Measurements from ENCODE around the gene STX3. TPM values are rescaled to one million over a fixed set of nuclear protein-coding genes. Genes with fewer than 3 reads are reported as not detected.

The STX3 gene
- total and polyA plus RNA-seq, 2 of the 8 experiments (the other 6 are each of a cell fraction or from before 2014, with no cell fraction given): 50.5 to 56.1 TPM

DNA sequence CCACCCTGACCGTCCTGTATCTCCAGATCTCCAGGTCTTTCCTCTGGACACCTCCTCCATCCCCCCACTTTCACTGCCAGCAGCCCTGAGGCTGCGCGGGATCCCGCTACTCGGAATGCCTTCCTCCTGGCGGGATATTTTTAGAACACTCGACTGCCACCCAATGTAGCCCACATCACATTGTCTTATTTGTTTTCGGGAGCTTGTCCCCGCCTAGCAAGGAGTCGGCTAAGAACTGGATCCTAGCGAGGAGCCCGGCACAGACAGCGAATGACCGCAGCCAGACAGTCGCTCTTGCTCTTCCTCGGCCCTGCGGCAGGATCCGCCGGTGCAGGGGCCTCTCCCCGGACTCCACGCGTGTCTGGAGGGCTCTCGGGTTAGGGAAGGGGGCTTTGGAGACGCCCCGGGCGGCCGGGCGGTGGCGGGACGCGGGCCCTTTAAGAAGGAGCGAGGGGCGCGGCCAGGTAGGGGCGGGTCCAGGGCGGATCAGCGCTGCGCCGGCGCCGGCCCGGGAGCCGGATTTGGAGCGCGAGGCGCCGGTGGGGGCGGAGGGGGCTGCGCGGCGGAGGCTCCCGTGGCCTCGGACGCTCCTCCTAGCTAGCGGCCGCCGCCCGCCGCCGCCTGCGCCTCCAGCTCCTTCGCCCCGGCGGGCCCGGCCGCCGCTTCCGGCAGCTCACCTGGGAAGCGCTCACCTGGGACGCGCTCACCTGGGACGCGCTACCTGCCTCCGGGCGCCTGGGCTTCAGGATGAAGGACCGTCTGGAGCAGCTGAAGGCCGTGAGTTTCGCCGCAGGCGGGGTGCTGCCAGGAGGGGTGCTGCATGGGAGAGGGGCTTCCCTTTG is at the start of gene STX3 (continued):
- TF ChIP-seq KDM1A (IDR thresholded peaks at IDR 0.05; ENCODE audit: borderline replicate concordance, low read length) (no peak), GABPA (IDR thresholded peaks at IDR 0.05; ENCODE audit: borderline replicate concordance, insufficient read depth, low read length) (no peak), TBP (IDR thresholded peaks at IDR 0.05; ENCODE audit: low read depth, low read length) (no peak; the same call in 1 of the 2 replicates)
- TF ChIP-seq, protein P1, sequence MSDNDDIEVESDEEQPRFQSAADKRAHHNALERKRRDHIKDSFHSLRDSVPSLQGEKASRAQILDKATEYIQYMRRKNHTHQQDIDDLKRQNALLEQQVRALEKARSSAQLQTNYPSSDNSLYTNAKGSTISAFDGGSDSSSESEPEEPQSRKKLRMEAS (IDR thresholded peaks at IDR 0.05): no peak
- TF ChIP-seq, protein P2, sequence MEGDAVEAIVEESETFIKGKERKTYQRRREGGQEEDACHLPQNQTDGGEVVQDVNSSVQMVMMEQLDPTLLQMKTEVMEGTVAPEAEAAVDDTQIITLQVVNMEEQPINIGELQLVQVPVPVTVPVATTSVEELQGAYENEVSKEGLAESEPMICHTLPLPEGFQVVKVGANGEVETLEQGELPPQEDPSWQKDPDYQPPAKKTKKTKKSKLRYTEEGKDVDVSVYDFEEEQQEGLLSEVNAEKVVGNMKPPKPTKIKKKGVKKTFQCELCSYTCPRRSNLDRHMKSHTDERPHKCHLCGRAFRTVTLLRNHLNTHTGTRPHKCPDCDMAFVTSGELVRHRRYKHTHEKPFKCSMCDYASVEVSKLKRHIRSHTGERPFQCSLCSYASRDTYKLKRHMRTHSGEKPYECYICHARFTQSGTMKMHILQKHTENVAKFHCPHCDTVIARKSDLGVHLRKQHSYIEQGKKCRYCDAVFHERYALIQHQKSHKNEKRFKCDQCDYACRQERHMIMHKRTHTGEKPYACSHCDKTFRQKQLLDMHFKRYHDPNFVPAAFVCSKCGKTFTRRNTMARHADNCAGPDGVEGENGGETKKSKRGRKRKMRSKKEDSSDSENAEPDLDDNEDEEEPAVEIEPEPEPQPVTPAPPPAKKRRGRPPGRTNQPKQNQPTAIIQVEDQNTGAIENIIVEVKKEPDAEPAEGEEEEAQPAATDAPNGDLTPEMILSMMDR (IDR thresholded peaks at IDR 0.05; ENCODE audit: control extremely low read depth in 1 of 3, insufficient read depth in 1 of 3, low read depth in 1 of 3, low read length in 3 of 3): no peak
- TF ChIP-seq, protein P3, sequence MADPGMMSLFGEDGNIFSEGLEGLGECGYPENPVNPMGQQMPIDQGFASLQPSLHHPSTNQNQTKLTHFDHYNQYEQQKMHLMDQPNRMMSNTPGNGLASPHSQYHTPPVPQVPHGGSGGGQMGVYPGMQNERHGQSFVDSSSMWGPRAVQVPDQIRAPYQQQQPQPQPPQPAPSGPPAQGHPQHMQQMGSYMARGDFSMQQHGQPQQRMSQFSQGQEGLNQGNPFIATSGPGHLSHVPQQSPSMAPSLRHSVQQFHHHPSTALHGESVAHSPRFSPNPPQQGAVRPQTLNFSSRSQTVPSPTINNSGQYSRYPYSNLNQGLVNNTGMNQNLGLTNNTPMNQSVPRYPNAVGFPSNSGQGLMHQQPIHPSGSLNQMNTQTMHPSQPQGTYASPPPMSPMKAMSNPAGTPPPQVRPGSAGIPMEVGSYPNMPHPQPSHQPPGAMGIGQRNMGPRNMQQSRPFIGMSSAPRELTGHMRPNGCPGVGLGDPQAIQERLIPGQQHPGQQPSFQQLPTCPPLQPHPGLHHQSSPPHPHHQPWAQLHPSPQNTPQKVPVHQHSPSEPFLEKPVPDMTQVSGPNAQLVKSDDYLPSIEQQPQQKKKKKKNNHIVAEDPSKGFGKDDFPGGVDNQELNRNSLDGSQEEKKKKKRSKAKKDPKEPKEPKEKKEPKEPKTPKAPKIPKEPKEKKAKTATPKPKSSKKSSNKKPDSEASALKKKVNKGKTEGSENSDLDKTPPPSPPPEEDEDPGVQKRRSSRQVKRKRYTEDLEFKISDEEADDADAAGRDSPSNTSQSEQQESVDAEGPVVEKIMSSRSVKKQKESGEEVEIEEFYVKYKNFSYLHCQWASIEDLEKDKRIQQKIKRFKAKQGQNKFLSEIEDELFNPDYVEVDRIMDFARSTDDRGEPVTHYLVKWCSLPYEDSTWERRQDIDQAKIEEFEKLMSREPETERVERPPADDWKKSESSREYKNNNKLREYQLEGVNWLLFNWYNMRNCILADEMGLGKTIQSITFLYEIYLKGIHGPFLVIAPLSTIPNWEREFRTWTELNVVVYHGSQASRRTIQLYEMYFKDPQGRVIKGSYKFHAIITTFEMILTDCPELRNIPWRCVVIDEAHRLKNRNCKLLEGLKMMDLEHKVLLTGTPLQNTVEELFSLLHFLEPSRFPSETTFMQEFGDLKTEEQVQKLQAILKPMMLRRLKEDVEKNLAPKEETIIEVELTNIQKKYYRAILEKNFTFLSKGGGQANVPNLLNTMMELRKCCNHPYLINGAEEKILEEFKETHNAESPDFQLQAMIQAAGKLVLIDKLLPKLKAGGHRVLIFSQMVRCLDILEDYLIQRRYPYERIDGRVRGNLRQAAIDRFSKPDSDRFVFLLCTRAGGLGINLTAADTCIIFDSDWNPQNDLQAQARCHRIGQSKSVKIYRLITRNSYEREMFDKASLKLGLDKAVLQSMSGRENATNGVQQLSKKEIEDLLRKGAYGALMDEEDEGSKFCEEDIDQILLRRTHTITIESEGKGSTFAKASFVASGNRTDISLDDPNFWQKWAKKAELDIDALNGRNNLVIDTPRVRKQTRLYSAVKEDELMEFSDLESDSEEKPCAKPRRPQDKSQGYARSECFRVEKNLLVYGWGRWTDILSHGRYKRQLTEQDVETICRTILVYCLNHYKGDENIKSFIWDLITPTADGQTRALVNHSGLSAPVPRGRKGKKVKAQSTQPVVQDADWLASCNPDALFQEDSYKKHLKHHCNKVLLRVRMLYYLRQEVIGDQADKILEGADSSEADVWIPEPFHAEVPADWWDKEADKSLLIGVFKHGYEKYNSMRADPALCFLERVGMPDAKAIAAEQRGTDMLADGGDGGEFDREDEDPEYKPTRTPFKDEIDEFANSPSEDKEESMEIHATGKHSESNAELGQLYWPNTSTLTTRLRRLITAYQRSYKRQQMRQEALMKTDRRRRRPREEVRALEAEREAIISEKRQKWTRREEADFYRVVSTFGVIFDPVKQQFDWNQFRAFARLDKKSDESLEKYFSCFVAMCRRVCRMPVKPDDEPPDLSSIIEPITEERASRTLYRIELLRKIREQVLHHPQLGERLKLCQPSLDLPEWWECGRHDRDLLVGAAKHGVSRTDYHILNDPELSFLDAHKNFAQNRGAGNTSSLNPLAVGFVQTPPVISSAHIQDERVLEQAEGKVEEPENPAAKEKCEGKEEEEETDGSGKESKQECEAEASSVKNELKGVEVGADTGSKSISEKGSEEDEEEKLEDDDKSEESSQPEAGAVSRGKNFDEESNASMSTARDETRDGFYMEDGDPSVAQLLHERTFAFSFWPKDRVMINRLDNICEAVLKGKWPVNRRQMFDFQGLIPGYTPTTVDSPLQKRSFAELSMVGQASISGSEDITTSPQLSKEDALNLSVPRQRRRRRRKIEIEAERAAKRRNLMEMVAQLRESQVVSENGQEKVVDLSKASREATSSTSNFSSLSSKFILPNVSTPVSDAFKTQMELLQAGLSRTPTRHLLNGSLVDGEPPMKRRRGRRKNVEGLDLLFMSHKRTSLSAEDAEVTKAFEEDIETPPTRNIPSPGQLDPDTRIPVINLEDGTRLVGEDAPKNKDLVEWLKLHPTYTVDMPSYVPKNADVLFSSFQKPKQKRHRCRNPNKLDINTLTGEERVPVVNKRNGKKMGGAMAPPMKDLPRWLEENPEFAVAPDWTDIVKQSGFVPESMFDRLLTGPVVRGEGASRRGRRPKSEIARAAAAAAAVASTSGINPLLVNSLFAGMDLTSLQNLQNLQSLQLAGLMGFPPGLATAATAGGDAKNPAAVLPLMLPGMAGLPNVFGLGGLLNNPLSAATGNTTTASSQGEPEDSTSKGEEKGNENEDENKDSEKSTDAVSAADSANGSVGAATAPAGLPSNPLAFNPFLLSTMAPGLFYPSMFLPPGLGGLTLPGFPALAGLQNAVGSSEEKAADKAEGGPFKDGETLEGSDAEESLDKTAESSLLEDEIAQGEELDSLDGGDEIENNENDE (IDR thresholded peaks at IDR 0.05; ENCODE audit: insufficient replicate concordance, low read length): no peak

Data from H1 (cell line).